MCF 10A (cell line): Measurements from ENCODE around the gene MAPK1IP1L. TPM values are rescaled to one million over a fixed set of nuclear protein-coding genes. Genes with fewer than 3 reads are reported as not detected.

ENCODE experiments used
- BruUV-seq: library from RNA; stranded (reverse); fragments of 400-500 nt; replicated peaks from 2 replicates; lab custom pipeline; 2021; lab: Mats Ljungman, UMichigan
- CTCF ChIA-PET: fragments of 300-600 bp; sonication (Branson Sonifier 250); formaldehyde crosslinking; extraction: SDS; loops from one replicate; lab custom pipeline; 2021; ENCODE audit warnings: antibody characterized with exemption, inconsistent platforms; lab: Yijun Ruan, JAX
- POLR2A ChIA-PET: fragments of 300-600, 350-650 bp; sonication (Branson Sonifier 250); formaldehyde crosslinking; extraction: SDS; loops from one replicate; lab custom pipeline; 2020; ENCODE audit warnings: antibody characterized with exemption, inconsistent platforms; lab: Yijun Ruan, JAX
- DNase-seq: peaks from one replicate; pipeline ENCODE4 v3.0.0-alpha.2; 2018; ENCODE audit not compliant: unreplicated experiment
- H3K27ac Mint-ChIP-seq: one replicate; pipeline ENCODE4 v1.8.0; 2022; ENCODE audit warnings: mild to moderate bottlenecking, low read depth, mixed read lengths; ENCODE audit not compliant: unreplicated experiment
- H3K27me3 Mint-ChIP-seq: one replicate; pipeline ENCODE4 v1.8.0; 2022; ENCODE audit warnings: mixed read lengths; ENCODE audit not compliant: insufficient read depth, unreplicated experiment
- H3K36me3 Mint-ChIP-seq: one replicate; pipeline ENCODE4 v1.8.0; 2022; ENCODE audit warnings: mild to moderate bottlenecking, moderate library complexity, mixed read lengths; ENCODE audit not compliant: insufficient read depth, unreplicated experiment
- H3K4me1 Mint-ChIP-seq: one replicate; pipeline ENCODE4 v1.8.0; 2022; ENCODE audit warnings: mixed read lengths; ENCODE audit not compliant: insufficient read depth, unreplicated experiment
- H3K4me3 Mint-ChIP-seq: one replicate; pipeline ENCODE4 v1.8.0; 2022; ENCODE audit warnings: mild to moderate bottlenecking, moderate library complexity, mixed read lengths; ENCODE audit not compliant: unreplicated experiment
- H3K9me3 Mint-ChIP-seq: one replicate; pipeline ENCODE4 v1.8.0; 2022; ENCODE audit warnings: mixed read lengths; ENCODE audit not compliant: unreplicated experiment
- intact Hi-C: fragments of 100-400 bp; cut with micrococcal nuclease; formaldehyde crosslinking; loops from 2 replicates; pipeline ENCODE4 v1.14.1; 2022
- total RNA-seq: library from RNA; stranded (reverse); gene quantifications from 2 replicates; pipeline ENCODE4 v1.2.3, GENCODE V29; 2022
- TF ChIP-seq, protein P1 (sequence below): fragments of 200-600 bp; IDR thresholded peaks from one replicate; pipeline ENCODE4 v1.8.0; 2022; ENCODE audit warnings: antibody characterized with exemption, mild to moderate bottlenecking; ENCODE audit not compliant: unreplicated experiment

Gene MAPK1IP1L
- total RNA-seq, 1 experiment from 2014 or later: 118 TPM

DNA sequence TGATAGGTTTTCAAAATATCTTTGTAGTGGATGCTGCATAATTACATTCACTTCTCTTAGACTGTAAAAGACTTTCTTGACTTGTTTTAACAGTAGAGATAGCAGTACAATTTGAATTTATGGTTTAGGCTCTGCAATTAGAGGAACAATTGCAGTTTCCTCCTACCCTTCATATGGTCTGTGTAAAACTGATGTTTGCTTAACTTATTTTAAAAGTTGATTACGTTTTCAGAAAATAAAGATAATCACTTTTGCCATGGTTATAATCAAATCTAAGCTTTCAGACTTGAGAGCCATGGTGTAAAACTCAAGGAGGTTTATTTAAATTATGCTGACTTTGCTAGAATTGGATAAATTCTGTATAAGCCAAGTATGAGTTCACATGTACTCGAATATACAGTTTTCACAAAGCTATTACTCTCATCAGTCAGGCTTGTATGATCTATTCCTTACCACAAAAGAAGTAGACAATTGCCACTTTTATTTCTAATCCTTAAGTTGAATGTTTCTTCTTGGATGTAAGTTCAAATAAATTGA, 2.5 kb upstream of the MAPK1IP1L start:
- CTCF ChIA-PET: interaction anchor here (0.6 kb wide), 1 partner anchor 112 kb away, joined by 3 read pairs; no protein-coding TSS in a partner anchor
- Mint-ChIP-seq H3K27ac (no peak overlapping the region), H3K4me3 (no peak overlapping the region), H3K9me3 (no peaks in the 10 kb centered on the region), H3K36me3 (peaks cover 27% of the 10 kb centered on the region), H3K4me1 (peaks cover 10% of the 10 kb centered on the region), H3K27me3 (no peaks in the 10 kb centered on the region)
- BruUV-seq: no TSS peak
- DNase-seq: no peak
- POLR2A ChIA-PET: interaction anchor here (0.7 to 2.4 kb wide), 5 partner anchors 22 to 83 kb away, joined by 3 to 11 read pairs (median 5); partner anchors contain the start of genes LGALS3, SOCS4 and WDHD1
- intact Hi-C loops: no loop called here
- TF ChIP-seq, protein P1, sequence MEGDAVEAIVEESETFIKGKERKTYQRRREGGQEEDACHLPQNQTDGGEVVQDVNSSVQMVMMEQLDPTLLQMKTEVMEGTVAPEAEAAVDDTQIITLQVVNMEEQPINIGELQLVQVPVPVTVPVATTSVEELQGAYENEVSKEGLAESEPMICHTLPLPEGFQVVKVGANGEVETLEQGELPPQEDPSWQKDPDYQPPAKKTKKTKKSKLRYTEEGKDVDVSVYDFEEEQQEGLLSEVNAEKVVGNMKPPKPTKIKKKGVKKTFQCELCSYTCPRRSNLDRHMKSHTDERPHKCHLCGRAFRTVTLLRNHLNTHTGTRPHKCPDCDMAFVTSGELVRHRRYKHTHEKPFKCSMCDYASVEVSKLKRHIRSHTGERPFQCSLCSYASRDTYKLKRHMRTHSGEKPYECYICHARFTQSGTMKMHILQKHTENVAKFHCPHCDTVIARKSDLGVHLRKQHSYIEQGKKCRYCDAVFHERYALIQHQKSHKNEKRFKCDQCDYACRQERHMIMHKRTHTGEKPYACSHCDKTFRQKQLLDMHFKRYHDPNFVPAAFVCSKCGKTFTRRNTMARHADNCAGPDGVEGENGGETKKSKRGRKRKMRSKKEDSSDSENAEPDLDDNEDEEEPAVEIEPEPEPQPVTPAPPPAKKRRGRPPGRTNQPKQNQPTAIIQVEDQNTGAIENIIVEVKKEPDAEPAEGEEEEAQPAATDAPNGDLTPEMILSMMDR: no peak

DNA sequence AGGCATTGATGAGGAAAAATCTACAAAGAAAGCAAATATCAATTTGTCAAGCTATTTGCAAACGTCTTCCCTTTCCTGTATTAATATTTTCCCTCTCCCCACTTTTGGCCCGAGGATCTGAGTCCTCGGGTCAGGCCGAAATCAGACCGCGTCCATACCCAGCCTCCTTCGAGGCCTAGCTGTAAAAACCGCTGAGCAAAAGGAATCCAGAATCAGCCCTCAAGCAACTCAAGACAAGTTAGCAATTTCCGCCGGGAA, 353 bp upstream of the MAPK1IP1L start:
- DNase-seq: no peak
- TF ChIP-seq, protein P1: no peak
- ChIA-PET CTCF (interaction anchor here (0.8 to 2.6 kb wide), 26 partner anchors 9 to 195 kb away, joined by 3 to 33 read pairs (median 5); partner anchors contain the start of genes SOCS4 and WDHD1), POLR2A (interaction anchor here (0.7 to 6.7 kb wide), 38 partner anchors 8 to 605 kb away, joined by 3 to 356 read pairs (median 6); partner anchors contain the start of genes LGALS3, SOCS4 and WDHD1)
- Mint-ChIP-seq H3K27ac (peak overlapping the region; percentile 98), H3K36me3 (peaks cover 38% of the 10 kb centered on the region), H3K9me3 (no peaks in the 10 kb centered on the region), H3K4me3 (peak overlapping the region; percentile 83), H3K4me1 (peaks cover 16% of the 10 kb centered on the region), H3K27me3 (no peaks in the 10 kb centered on the region)
- no TSS peak for BruUV-seq
- intact Hi-C loops: loop anchor here (1.0 kb wide), 1 partner anchor 38 kb away; no protein-coding TSS in a partner anchor

DNA sequence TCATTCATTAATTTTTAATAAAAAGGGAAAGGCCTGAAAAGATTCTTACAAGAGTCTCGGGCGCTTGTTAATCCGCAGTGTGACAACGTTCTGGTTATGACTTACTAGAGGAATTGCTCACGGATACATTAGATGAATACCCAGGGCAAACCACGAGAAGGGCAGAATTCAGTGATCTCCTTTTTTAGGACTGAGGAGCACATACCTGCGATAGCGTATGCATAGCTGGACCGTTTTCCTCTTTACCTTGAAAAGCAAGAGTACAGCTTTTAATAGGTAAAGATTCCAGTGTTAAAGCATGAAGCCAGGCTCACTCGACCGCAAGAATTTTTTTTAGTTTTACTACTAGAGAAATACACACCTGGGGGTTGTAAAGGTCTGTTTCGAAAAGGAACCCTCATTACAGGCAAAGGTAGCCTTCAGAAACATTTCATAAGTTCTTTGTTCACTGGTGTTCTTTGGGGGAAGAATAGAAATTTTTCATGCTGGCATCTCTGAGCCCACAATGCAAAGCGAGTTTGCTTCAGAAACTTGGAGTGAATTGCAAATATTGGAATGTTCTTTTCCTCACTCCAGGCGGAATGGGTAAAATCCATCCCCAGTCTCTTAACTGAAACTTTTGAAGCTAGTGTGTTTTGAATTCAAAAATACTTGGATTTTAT, 953 bp downstream of the MAPK1IP1L start:
- peak overlapping the region; percentile 83 for H3K4me3 Mint-ChIP-seq
- no peak for DNase-seq
- CTCF ChIA-PET: interaction anchor here (0.6 to 2.6 kb wide), 17 partner anchors 13 to 426 kb away, joined by 3 to 33 read pairs (median 5); partner anchors contain the start of genes SOCS4 and WDHD1
- TF ChIP-seq, protein P1: no peak
- no peaks in the 10 kb centered on the region for H3K27me3 Mint-ChIP-seq
- peak overlapping the region; percentile 98 for H3K27ac Mint-ChIP-seq
- POLR2A ChIA-PET: interaction anchor here (0.6 to 6.7 kb wide), 29 partner anchors 9 to 1448 kb away, joined by 3 to 356 read pairs (median 7); partner anchors contain the start of genes LGALS3, SOCS4 and WDHD1
- intact Hi-C loops: loop anchor here (1.0 to 2.0 kb wide), 2 partner anchors 76 to 109 kb away; partner anchors contain the start of gene LGALS3
- H3K9me3 Mint-ChIP-seq: no peaks in the 10 kb centered on the region
- H3K4me1 Mint-ChIP-seq: peaks cover 16% of the 10 kb centered on the region
- peaks cover 51% of the 10 kb centered on the region for H3K36me3 Mint-ChIP-seq
- BruUV-seq: TSS peak; percentile 52

DNA sequence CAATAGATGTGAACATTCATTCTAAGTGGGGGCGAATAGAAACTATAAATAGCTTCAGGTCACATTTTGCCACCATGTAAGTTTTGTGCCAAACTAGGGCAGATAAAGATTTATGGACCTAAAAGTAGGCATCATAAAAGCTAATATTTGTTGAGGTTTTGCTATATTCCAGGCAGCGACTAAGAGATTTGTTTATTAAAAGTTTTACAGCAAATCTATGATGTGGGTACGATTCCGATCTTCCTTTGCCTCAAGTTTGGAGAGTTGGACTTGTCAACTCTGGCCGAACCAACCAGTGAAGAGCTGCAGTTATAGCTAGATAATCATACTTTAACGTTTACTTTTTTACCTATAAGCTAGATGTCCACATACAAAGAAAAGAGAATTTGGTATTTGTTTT, 1.6 kb downstream of the MAPK1IP1L start:
- POLR2A ChIA-PET: interaction anchor here (0.7 to 6.7 kb wide), 18 partner anchors 8 to 434 kb away, joined by 3 to 356 read pairs (median 20); partner anchors contain the start of genes LGALS3, SOCS4 and WDHD1
- Mint-ChIP-seq H3K27ac (peak overlapping the region; percentile 98), H3K4me1 (peaks cover 16% of the 10 kb centered on the region), H3K4me3 (peak overlapping the region; percentile 83), H3K27me3 (no peaks in the 10 kb centered on the region), H3K9me3 (no peaks in the 10 kb centered on the region), H3K36me3 (peaks cover 57% of the 10 kb centered on the region)
- TF ChIP-seq, protein P1: no peak
- intact Hi-C loops: loop anchor here (2.0 kb wide), 1 partner anchor 76 kb away; the partner anchor contains the start of gene LGALS3
- no TSS peak for BruUV-seq
- no peak for DNase-seq
- CTCF ChIA-PET: interaction anchor here (0.6 to 1.6 kb wide), 8 partner anchors 24 to 1594 kb away, joined by 3 to 5 read pairs (median 4); partner anchors contain the start of genes SOCS4 and WDHD1
